C4-2B (cell line): ENCODE measurements around the gene HYOU1.
"Not testable (repeated sequence)": the region's sequence is repeated elsewhere in the genome, so short reads cannot be mapped to it uniquely, and the experiment has no call there.

ENCODE experiments used
- H3K27ac ChIP-seq: fragments of 450-650 bp; 2 replicates; pipeline ENCODE4 v1.5.1; 2017
- CTCF ChIP-seq: fragments of 450-650 bp; conservative IDR thresholded peaks from 2 replicates; pipeline ENCODE4 v1.5.1; 2017; ENCODE audit warnings: mild to moderate bottlenecking
- ZFX ChIP-seq: fragments of 450-650 bp; IDR thresholded peaks from 2 replicates; pipeline ENCODE4 v1.6.1; 2017

The HYOU1 gene

DNA sequence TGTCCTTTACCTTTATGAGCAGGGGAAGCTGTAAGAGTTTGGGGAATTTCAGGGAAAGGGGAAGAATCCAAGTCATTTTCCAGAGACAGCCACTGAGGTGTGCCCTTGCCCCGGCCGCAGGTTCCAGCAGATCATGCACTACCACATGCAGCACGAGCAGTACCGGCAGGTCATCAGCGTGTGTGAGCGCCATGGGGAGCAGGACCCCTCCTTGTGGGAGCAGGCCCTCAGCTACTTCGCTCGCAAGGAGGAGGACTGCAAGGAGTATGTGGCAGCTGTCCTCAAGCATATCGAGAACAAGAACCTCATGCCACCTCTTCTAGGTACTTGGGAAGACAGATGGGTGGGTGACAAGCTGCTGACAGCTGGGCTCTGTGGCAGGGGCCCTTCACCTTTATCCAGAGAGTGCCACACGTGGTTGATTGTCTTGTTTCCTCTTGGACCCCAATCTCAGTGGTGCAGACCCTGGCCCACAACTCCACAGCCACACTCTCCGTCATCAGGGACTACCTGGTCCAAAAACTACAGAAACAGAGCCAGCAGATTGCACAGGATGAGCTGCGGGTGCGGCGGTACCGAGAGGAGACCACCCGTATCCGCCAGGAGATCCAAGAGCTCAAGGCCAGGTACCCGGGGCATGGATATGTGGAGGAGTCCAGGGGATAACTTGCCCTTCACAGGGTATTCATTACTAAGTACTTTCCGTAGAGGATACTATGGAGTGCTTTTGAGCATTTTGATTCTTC lies 21.8 kb upstream of the HYOU1 start:
- TF ChIP-seq ZFX (no peak), CTCF (no peak)
- H3K27ac ChIP-seq: no peak overlapping the region

DNA sequence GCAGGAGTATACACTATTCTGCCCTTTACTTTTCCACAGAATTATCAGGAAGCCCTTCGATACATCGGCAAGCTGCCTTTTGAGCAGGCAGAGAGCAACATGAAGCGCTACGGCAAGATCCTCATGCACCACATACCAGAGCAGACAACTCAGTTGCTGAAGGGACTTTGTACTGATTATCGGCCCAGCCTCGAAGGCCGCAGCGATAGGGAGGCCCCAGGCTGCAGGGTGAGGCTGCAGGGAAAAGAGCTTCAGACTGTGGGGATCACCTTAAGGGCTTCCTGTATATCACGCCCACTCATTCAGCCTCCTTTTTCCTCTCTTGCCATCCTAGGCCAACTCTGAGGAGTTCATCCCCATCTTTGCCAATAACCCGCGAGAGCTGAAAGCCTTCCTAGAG lies 20.8 kb upstream of the HYOU1 start:
- no peak overlapping the region for H3K27ac ChIP-seq
- TF ChIP-seq CTCF (no peak), ZFX (no peak)

GRCh38 chr11:119067371-119068222 lies 10.6 kb upstream of the HYOU1 start, which contains the start of gene VPS11:
Gene VPS11, plus strand, starts transcription at chr11:119067818. Its CDS starts 6 bp downstream, at chr11:119067824.
- H3K27ac ChIP-seq: peak within 1 kb of the TSS; percentile 83
- TF ChIP-seq CTCF (no peak), ZFX (no peak)

DNA sequence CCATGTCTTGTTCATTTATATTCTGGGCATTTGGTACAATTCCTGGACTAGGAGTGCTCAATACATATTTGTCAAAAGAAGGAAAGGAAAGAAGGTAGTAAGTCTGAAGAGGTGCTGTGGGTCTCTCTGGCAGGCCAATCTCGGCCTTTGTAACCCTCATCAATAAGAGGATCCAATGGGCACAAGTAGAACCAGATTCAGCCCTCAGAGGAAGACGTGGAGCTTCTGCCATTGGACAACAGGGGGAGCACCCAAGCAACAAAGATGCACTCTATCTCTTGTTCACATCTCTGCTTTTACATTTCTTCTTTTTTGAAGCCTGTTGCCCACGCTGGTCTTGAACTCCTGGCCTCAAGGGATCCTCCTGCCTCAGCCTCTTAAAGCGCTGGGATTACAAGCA lies 8.4 kb upstream of the HYOU1 start:
- H3K27ac ChIP-seq: no peak overlapping the region
- TF ChIP-seq ZFX (no peak), CTCF (no peak; the same call in 1 of the 2 replicates)

DNA sequence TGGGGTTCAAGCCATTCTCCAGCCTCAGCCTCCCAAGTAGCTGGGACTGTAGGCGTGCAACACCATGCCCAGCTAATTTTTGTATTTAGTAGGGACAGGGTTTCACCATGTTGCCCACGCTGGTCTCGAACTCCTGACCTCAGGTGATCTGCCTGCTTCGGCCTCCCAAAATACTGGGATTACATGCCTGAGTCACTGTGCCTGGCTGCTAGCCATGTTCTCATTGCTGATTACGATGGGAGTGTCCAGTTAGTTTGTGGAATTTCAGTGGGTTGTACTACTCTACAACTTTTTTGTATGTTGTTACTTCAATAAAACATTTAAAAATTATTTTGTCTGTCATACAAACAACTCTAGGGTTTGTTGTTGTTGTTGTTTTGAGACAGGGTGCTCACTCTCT lies 5.8 kb upstream of the HYOU1 start:
- 0 out of 2 replicates have a peak overlapping the region, but pooled peaks have one; percentile 3 for H3K27ac ChIP-seq
- TF ChIP-seq ZFX (no peak), CTCF (no peak)

DNA sequence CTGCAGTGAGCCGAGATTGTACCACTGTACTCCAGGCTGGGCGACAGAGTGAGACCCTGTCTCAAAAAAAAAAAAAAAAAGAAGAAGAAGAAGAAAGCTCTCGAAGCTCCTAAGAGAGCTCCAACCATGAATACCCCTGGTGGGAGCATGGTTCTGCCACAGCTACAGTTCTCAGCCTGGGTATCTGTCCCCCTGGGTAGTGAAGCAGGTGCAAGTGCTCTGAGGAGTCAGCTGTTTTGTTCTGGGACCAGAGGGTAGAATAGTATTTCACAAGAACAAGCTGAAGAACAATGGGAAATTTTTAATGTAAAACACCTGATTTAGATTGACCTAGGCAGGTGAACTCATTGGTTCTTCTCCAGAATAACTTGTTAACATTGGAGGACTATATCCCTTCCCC lies 4.3 kb upstream of the HYOU1 start:
- H3K27ac ChIP-seq: no peak overlapping the region
- TF ChIP-seq CTCF (no peak), ZFX (no peak)

GRCh38 chr11:119059128-119059527 lies 2.1 kb upstream of the HYOU1 start:
- not testable (repeated sequence) for H3K27ac ChIP-seq
